ENCODE results near the gene GYS1.

The GYS1 gene

DNA sequence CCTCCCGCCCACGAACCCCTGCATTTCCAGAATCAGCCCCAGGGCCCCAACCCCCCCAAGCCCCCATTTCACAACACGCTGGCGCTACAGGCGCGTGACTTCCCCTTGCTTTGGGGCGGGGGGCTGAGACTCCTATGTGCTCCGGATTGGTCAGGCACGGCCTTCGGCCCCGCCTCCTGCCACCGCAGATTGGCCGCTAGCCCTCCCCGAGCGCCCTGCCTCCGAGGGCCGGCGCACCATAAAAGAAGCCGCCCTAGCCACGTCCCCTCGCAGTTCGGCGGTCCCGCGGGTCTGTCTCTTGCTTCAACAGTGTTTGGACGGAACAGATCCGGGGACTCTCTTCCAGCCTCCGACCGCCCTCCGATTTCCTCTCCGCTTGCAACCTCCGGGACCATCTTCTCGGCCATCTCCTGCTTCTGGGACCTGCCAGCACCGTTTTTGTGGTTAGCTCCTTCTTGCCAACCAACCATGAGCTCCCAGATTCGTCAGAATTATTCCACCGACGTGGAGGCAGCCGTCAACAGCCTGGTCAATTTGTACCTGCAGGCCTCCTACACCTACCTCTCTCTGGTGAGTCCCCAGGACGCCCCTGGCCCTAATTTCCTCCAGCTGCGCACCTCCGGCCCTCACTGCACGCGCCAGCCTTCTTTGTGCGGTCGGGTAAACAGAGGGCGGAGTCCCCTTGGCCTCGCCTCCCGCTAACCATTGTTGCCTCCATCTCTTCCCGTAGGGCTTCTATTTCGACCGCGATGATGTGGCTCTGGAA is 27.9 kb downstream of the GYS1 start, which contains the start of gene FTL:
Gene FTL (plus strand): TSS at position 270 of the 766 bp plus-strand sequence. CDS start 199 bp downstream, at position 469.
- DNase-seq: peak; percentile 56 to 99 (median 96)

DNA sequence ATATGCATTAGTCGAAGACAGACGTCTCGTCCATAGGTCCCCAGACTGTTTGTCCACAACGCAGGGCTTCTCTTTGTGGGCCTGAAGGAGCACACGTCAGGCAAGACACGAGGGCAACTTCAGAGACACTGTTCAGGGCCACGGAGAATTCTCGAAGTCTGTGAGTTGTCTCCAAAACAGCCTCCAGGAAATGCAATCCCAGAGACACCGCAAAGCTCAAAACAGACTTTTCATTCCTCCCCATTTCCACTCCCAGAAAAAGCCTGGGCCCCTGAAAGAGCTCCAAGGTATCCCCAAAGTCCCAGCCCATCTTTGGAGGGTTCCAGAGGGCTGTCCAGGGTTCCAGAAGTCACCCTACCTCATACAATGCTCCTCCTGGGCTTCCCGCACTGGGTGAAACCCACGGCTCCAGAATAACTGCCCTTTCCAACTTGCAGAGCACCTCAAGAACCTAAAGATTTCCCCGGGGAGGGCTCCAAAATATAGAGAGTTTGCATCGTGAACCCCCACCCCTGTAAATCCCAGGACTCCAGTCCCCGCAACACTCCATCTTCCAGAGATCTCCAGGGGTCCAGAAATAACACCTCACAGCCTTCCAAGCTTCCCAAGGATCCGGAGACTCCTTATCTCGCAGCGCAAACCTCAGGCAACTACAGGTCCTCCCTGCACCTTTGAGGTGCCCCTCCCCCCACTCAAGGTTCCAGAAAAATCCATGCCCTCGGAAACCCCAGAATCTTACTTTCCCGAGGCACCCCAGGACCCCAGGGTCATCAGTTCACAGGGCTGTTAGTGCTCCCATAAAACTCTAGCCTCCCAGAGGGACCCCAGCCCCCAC is 28.7 kb downstream of the GYS1 start:
- peak in 12 of 56 donors; percentile 20 to 65 (median 43) for DNase-seq

DNA sequence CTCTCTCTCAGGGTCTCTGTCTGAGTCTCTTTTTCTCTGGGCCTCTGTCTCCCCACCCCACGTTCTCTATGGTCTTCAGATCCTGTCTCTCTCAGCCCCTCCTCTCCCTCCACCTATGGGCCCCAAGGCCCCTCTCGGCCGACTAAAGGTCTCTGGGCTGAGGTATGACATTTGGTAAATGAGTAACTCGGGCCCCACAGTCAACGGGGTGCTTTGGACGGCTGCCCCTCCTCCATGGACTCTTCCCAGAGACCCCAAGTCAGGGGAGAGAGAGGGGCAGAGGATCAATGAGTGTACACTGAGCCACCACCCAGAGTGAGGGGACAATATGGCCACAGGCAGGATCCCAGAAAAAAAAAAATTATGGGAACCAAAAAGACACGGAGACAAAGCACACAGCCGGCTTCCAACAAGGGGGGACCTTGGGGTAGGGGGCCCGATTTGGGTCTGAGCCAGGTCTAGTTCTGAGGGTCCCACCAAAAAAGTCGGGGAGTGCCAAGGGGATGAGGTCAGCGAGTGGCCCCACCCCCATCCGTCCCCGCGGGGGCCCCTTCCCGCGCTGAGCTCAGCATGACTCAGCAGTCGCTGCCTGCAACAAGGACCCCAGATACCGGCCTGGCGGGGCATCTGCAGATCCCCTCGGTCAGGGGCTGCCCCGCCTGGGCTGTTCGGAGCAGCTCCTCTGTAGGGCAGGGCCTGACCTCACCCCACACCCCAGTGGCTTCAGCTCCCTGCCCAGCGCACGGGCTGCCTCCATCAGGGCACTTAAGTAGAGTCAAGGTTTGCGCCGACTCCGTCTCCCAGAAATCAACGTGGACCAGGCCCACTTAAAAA is 29.5 kb downstream of the GYS1 start:
- peak in 53 of 56 donors; percentile 12 to 91 (median 54) for DNase-seq

DNA sequence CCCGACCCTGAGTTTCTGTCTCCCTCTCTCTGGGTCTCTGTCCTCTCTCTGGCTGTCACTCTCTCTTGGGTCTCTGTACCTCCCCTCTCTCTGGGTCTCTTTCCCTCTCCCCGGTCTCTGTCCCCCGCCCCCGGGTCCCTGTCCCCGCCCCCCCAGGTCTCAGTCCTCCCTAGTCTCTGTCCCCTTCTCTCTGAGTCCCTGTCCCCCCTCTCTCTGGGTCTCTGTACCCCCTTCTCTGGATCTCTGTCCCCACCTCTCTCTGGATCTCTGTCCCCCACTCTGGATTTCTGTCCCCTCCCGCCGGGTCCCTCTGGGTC is 30.3 kb downstream of the GYS1 start:
- DNase-seq: no peak

DNA sequence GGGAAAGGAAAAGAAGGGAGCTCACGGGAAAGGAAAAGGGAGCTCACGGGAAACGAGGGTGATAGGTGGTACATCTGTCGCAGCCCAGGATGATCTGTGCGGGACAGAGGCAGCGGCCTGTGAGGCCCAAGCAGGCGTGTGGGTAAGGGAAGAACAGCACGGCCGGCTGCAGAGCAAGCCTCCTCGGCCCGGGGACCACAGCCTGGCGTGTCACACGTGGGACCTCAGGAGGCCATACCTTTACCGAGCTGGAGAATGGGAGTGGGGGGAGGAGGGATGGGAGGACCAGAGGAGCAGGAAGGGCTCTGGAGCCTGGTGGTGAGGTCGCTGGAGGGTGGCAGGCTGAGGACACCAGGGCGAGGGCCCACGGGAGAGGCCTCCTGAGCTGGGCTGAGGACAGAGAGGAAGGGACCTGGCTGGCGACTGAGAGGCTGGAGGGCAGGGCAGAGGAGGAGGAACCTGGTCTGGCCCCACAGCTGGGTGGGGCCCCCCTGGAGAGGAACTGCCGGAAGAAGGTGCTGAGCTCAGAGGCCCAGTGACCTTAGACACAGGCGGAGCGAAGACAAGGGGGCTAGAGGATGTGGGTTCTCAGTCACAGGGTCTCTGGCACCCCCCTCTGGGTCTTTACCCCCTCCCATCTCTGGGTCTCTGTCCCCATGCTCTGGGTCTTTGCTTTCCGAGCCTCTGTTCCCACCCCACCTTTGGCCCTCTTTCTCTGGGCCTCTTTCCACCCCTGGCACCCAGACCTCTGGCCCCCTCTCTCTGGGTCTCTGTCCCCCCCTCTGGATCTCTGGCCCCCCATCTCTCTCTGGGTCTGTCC is 30.9 kb downstream of the GYS1 start:
- DNase-seq: peak in 12 of 56 donors; percentile 6 to 40 (median 14)

DNA sequence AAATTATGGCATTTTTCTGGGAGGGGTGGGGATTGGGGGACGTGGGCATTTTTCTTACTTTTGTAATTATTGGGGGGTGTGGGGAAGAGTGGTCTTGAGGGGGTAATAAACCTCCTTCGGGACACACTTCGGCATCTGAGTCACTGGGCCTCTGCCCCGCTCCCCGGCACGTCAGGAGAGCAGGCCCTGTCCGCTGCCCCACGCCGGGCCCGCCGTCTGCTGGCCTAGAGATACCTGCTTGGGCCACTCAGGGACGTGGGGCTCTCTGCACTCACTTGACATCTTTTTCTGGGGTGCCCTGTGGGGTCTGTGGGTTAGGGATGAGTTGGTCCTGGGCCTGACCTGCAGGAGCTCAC is 31.5 kb downstream of the GYS1 start:
- DNase-seq: no peak

DNA sequence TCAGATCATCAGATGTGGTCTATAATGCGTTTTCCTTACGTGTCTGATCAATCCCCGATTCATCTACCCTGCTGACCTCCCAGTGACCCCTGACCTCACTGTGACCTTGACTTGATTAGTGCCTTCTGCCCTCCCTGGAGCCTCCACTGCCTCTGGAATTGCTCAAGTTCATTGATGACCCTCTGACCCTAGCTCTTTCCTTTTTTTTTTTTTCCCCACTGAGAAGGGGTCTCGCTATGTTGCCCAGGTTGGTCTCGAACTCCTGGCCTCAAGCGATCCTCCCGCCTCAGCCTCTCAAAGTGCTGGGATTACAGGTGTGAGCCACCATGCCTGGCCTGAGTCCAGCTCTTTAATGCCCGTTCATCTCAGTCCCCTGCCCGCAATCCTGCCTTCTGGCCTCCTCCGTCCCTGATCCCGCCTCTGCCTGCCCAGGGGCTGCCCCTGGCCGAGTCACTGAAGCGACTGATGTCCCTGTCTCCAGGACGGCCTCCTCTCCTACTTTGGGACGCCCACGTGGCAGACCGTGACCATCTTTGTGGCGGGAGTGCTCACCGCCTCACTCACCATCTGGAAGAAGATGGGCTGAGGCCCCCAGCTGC is 32.0 kb downstream of the GYS1 start:
- DNase-seq: peak in 1 of 56 donors; percentile 58

DNA sequence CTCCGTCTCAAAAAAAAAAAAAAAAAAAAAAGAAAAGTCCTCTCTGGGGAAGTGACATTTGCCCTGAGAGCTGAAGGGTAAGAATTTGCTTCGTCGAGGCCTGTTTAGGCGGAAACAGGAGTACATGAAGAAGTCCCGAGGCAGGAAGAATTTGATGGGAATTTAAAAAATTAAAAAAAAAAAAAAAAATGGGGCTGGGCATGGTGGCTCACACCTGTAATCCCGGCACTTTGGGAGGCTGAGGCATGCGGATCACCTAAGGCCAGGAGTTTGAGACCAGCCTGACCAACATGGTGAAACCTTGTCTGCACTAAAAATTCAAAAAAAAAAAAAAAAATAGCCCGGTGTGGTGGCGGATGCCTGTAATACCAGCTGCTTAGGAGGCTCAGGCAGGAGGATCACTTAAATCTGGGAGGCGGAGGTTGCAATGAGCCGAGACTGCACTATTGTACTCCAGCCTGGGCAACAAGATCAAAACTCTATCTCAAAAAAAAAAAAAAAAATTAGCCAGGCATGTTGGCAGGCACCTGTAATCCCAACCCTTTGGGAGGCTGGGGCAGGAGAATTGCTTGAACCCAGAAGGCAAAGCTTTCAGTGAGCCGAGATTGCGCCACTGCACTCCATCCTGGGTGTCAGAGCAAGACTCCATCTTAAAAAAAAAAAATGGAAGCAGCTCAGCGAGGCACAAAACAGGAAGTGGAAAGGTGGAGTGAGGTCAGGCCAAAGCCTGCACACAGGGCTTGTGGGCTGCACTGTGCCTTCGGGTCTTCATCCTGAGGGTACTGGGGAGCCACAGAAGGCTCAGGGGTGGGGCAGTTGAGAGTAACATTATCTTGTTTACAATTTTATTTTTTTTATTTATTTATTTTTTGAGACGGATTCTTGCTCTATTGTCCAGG is 33.5 kb downstream of the GYS1 start:
- DNase-seq: no peak

DNA sequence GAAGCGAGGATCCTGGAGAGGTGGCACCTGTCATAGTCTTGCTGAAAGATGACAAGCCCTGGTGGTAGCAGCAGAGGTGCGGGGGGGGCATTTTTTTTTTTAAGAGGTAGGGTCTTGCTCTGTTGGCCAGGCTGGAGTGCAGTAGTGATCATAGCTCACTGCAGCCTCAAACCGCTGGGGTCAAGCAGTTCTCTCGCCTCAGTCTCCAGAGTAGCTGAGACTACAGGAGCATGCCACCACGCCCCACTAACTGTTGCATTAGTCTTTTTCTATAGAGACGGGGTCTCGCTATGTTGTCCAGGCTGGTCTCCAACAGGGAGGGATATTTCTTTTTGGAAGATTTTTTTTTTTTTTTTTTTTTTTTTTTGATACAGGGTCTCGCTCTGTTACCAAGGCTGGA is 35.1 kb downstream of the GYS1 start:
- DNase-seq: no peak

DNA sequence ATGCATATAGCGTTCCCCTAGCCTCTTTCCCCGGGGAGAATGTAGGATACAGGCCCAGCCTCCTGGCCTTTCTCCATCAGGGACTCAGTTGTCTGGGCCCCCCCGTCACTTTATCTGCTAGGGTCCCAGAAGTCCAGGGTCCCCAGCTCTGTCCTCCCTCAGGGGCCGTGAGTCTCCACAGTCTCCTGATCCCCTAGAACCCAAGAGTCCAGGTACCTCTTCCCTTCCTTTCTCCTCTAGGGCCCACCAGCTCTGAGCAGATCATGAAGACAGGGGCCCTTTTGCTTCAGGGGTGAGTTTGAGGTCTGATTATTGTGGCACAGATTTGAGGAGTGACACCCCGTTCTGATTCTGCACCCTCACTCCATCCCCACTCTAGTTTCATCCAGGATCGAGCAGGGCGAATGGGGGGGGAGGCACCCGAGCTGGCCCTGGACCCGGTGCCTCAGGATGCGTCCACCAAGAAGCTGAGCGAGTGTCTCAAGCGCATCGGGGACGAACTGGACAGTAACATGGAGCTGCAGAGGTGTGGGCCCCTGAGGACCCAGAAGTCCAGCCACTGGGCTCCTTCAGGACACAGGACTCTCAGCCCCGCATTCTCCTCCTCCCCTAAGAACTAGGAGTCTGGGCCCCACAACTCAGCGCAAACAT is 37.7 kb downstream of the GYS1 start:
- DNase-seq: peak in 1 of 56 donors; percentile 8

DNA sequence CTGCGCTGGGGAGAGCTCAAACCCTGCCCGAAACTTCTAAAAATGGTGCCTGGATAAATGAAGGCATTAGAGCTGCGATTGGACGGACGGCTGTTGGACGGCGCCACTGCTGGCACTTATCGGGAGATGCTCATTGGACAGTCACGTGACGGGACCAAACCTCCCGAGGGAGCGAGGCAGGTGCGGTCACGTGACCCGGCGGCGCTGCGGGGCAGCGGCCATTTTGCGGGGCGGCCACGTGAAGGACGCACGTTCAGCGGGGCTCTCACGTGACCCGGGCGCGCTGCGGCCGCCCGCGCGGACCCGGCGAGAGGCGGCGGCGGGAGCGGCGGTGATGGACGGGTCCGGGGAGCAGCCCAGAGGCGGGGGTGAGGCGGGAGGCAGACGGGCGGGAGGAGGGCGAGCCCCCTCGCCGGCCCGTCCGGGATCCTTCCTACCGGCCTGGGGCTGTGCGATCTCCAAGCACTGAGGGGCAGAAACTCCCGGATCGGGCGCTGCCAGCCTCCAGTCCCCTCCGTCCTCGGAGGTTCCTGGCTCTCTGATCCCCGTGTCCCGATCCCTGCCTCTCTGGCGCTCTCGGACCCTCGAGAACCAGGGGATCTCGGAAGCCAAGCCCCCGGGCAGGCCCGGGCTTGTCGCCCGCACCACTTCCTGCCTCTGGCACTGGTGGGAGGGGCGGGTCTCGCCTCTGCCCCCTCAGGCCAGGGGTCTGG is 38.4 kb downstream of the GYS1 start, which contains the start of gene BAX:
Gene BAX (plus strand): TSS at position 281 of the 713 bp plus-strand sequence. CDS start 54 bp downstream, at position 335.
- peak; percentile 67 to 97 (median 90) for DNase-seq

DNA sequence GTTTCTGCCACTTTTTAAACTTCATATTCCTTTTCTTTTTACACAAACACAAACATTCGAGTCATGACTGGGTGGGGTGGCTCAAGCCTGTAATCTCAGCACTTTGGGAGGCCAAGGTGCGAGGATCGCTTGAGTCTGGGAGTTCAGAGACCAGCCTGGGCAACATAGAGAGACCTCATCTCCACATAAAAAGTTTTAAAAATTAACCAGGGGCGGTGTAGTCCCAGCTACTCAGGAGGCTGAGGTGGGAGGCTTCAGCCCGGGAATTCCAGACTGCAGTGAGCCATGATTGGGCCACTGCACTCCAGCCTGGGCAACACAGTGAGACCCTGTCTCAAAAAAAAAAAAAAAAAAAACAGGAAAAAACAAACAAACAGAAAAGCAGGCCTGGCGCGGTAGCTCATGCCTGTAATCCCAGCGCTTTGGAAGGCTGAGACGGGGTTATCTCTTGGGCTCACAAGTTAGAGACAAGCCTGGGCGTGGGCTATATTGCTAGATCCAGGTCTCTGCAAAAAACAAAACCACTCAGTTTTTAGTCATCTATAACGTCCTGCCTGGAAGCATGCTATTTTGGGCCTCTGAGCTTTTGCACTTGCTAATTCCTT is 39.0 kb downstream of the GYS1 start:
- no peak for DNase-seq

DNA sequence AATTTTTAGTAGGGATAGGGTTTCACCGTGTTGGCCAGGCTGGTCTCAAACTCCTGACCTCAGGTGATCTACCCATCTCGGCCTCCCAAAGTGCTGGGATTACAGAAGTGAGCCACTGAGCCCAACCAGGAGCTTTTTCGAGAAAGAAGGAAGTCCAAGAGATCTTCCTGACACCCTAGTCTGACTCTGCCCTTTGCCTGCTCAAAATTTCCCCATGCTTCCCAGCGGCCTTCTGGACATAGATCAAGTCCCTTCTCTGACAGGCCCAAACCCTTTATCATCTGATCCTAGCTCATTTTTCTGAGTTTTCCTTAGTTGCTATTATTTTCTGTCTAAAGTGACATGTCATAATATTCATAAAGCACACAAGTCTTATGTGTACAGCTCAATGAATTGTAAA is 40.0 kb downstream of the GYS1 start:
- DNase-seq: no peak

DNA sequence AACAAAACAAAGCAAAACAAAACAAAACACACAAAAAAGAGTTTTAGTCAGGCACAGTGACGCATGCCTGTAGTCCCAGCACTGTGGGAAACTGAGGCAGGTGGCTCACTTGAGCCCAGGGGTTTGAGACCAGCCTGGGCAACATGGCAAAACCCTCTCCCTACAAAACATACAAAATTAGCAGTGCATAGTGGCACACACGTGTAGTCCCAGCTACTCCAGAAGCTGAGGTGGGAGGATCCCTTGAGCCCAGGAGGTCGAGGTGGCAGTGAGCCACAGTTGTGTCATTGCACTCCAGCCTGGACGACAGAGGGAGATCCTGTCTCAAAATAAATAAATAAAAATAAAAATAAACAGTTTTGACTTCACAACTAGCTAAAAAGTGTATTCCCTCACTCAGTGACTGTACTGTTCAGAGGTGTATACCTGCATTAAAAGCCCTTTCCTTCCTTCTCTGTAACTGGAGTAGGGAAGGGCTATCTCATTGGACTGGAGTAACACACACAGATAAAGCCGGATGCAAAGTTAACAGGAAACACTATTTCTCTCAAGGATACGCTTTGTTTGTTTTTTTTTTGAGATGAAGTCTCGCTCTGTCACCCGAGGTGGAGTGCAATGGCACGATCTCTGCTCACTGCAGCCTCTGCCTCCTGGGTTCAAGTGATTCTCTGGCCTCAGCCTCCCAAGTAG is 42.1 kb downstream of the GYS1 start:
- no peak for DNase-seq

DNA sequence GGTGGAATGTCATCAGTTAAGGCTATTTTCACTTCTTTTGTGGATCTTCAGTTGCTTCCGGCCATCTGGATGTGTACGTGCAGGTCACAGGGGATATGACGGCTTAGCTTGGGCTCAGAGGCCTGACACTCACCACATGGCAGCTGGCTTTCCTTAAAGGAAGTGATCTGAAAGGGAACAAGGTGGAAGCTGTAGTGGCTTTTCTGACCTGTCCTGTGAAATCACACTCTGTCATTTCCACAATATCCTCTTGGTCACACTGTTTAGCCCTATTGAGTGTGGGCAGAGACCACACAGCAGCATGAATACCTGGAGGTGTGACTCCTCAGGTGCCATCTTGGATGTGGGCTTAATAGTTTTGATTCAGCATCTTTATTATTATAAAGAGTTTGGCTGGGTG is 43.0 kb downstream of the GYS1 start:
- DNase-seq: no peak

DNA sequence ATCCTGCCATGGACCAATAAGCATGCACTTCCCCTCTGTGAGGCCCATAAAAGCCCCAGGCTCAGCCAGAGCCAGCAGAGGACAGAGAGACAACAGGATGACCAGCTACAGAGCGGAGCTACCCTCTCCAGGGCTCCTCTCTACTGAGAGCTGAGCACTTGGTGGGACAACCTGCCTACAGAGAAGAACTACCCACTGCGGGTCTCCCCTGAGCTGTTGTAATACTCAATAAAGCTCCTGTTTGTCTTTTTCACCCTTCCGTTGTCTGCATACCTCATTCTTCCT is 45.9 kb downstream of the GYS1 start:
- no peak for DNase-seq

Measured in amygdala (tissue), 56 donors.